Ecto neural progenitor cell (in vitro differentiated cells): ENCODE data around the gene SPATA6L.

Experiments
- DNase-seq: peaks from one replicate; pipeline ENCODE4 v3.0.0-alpha.2; 2018; ENCODE audit warnings: low spot score

Gene SPATA6L

GRCh38 chr9:4666042-4666699 is at the start of gene SPATA6L:
SPATA6L (minus strand) TSS chr9:4666480; CDS start chr9:4666250, 230 bp downstream.
- DNase-seq: peak; percentile 54

- no peak for DNase-seq
Measured at GRCh38 chr9:4714266-4715016, 48.2 kb upstream of the SPATA6L start.

- no peak for DNase-seq
Measured at GRCh38 chr9:4713849-4714248, 47.6 kb upstream of the SPATA6L start.

- DNase-seq: no peak
Measured at GRCh38 chr9:4709380-4709779, 43.1 kb upstream of the SPATA6L start.

GRCh38 chr9:4706971-4707622 is 40.8 kb upstream of the SPATA6L start:
- no peak for DNase-seq

GRCh38 chr9:4706021-4706420 is 39.7 kb upstream of the SPATA6L start:
- no peak for DNase-seq

GRCh38 chr9:4704129-4704528 is 37.8 kb upstream of the SPATA6L start:
- no peak for DNase-seq

- DNase-seq: no peak
Measured at GRCh38 chr9:4701526-4701925, 35.2 kb upstream of the SPATA6L start.

- no peak for DNase-seq
Measured at GRCh38 chr9:4700932-4701331, 34.7 kb upstream of the SPATA6L start.

GRCh38 chr9:4700091-4700490 is 33.8 kb upstream of the SPATA6L start:
- DNase-seq: no peak

GRCh38 chr9:4691795-4692194 is 25.5 kb upstream of the SPATA6L start:
- DNase-seq: no peak

- DNase-seq: no peak
Measured at GRCh38 chr9:4690144-4690543, 23.9 kb upstream of the SPATA6L start.

- DNase-seq: no peak
Measured at GRCh38 chr9:4689687-4690104, 23.4 kb upstream of the SPATA6L start.

- no peak for DNase-seq
Measured at GRCh38 chr9:4689021-4689420, 22.7 kb upstream of the SPATA6L start.

GRCh38 chr9:4686584-4686983 is 20.3 kb upstream of the SPATA6L start:
- DNase-seq: no peak

GRCh38 chr9:4686112-4686511 is 19.8 kb upstream of the SPATA6L start:
- no peak for DNase-seq

- no peak for DNase-seq
Measured at GRCh38 chr9:4684820-4685219, 18.5 kb upstream of the SPATA6L start.

GRCh38 chr9:4680750-4681149 is 14.5 kb upstream of the SPATA6L start:
- no peak for DNase-seq

- no peak for DNase-seq
Measured at GRCh38 chr9:4680173-4680525, 13.9 kb upstream of the SPATA6L start.

GRCh38 chr9:4679268-4680172 is 13.2 kb upstream of the SPATA6L start, which contains the start of gene CDC37L1:
CDC37L1 (plus strand) TSS chr9:4679569; CDS start chr9:4679768, 199 bp downstream.
- peak; percentile 98 for DNase-seq

- DNase-seq: no peak
Measured at GRCh38 chr9:4678679-4679267, 12.5 kb upstream of the SPATA6L start.

GRCh38 chr9:4677392-4677791 is 11.1 kb upstream of the SPATA6L start:
- DNase-seq: no peak
